GM21737 (cell line): ENCODE measurements around the gene ELOB.

Source experiments
- ATAC-seq: cut with Tn5 transposase; IDR thresholded peaks from one replicate; pipeline ENCODE4 v1.9.1; 2021; ENCODE audit warnings: mild to moderate bottlenecking, moderate library complexity; ENCODE audit not compliant: unreplicated experiment

Gene ELOB

DNA sequence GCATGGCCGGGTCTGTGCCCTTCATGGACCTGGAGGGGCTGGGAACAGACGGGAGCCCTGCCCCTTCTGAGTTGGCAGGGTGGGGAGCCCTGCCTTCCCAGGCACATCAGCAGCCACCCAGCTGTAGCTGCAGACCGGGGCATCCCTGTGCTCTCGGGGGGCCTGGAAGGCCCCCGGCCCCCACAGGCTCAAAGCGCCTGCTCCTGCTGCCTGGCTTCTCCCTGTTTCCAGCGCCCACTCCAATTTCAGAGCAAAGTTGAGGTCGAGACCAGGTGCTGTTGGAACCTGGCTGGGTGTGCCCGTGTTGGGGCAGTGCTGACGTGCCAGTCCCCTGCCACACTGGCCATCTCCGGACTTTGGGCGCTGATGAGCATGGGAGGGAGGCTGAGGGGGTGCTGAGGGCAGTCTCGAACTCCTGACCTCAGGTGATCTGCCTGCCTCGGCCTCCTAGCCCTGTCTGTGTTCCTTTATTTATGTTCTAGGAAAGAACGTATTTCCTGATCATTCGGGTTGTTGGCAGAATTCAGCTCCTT lies 52.2 kb downstream of the ELOB start:
- ATAC-seq, result no peak

DNA sequence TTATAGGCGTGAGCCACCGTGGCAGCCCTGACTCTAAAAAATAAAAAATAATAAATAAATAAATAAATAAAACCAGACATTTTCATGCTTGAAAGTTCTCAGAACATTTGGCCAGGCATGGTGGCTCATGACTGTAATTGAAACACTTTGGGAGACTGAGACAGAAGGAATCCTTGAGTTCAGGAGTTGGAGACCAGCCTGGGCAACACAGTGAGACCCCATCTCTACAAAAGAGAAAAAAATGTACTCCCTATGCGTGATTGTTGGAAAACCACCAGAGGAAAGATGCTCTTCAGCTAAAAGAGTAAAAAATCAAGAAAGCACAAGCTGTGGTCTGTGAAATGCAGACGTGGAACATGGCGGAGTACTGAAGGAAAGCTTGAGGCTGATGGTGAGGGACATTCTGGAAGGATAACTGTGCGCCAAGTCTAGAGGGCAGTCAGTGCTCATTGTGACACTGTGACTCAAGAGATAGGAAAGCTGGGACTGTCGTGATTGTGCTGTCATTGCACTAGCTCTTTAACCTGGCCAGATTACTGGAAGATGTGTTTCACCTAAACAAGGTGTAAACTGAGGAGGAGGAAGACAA lies 52.9 kb downstream of the ELOB start:
- no peak for ATAC-seq

- peak; percentile 7 for ATAC-seq
These were observed 55.4 kb downstream of the ELOB start for GRCh38 chr16:2721634-2722173.
